GM19463 (cell line): ENCODE results near the gene FASTK.
"Not testable (repeated sequence)": the region's sequence is repeated elsewhere in the genome, so short reads cannot be mapped to it uniquely, and the experiment has no call there.

Experiments
- ATAC-seq: cut with Tn5 transposase; IDR thresholded peaks from one replicate; pipeline ENCODE4 v1.9.1; 2021; ENCODE audit warnings: mild to moderate bottlenecking, moderate library complexity; ENCODE audit not compliant: unreplicated experiment

Gene FASTK

DNA sequence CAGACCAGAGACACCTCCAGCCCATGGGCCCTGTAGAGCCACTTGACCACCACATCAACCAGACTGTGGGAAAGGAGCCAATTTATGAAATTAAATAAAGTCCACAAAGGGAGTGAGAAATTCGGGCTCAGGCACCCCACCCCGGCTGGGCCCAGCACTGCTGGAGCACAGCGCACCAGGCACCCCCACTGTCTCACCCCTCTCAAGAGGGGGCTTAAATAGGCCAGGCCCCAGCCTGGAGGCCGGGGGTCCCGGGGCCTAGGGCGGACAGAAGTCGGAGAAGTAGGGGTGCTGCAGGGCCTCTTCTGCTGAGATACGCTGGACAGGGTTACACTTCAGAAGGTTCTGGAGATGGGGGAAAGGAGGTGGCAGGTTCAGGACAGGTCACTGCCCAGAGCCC, 26.9 kb downstream of the FASTK start:
- no peak for ATAC-seq

DNA sequence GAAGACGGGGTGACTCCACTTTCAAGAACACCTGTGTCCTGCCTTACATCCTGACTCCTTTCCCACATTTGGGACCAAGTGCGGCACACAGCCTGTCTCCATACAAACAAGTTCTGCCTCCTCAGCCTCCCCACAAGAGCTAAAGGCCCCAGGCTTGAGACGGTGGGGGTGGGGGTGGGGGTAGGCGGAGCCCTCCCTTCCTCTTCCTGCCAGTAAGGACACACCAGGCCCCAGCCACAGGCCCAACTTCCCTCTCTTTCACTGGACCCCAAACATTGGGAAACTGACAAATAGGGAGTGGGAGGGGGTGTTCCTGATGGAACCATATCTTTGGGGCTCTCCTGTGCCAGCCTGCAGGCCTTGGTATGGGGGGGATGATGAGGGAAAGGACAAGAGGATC, 27.5 kb downstream of the FASTK start:
- ATAC-seq: no peak

DNA sequence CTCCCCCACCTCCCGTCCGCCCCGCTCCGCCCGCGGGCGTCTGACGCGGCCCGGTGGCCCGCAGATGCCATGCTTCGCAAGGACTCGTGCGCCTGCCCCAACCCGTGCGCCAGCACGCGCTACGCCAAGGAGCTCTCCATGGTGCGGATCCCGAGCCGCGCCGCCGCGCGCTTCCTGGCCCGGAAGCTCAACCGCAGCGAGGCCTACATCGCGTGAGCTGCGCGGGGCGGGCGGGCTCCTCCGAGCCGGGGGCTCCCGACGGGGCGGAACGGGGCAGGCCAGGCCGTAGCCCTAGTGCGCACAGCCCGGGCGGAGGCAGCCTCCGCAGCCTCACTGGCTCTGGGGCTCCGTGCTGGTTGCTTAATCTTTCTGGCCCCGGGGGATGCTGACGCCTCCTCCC, 29.5 kb downstream of the FASTK start:
- no peak for ATAC-seq

DNA sequence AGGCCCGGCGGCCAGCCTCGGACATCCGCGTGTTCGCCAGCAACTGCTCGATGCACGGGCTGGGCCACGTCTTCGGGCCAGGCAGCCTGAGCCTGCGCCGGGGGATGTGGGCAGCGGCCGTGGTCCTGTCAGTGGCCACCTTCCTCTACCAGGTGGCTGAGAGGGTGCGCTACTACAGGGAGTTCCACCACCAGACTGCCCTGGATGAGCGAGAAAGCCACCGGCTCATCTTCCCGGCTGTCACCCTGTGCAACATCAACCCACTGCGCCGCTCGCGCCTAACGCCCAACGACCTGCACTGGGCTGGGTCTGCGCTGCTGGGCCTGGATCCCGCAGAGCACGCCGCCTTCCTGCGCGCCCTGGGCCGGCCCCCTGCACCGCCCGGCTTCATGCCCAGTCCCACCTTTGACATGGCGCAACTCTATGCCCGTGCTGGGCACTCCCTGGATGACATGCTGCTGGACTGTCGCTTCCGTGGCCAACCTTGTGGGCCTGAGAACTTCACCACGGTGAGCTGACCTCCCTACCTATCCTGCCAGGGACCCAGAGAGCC, 31.6 kb downstream of the FASTK start:
- ATAC-seq: no peak

DNA sequence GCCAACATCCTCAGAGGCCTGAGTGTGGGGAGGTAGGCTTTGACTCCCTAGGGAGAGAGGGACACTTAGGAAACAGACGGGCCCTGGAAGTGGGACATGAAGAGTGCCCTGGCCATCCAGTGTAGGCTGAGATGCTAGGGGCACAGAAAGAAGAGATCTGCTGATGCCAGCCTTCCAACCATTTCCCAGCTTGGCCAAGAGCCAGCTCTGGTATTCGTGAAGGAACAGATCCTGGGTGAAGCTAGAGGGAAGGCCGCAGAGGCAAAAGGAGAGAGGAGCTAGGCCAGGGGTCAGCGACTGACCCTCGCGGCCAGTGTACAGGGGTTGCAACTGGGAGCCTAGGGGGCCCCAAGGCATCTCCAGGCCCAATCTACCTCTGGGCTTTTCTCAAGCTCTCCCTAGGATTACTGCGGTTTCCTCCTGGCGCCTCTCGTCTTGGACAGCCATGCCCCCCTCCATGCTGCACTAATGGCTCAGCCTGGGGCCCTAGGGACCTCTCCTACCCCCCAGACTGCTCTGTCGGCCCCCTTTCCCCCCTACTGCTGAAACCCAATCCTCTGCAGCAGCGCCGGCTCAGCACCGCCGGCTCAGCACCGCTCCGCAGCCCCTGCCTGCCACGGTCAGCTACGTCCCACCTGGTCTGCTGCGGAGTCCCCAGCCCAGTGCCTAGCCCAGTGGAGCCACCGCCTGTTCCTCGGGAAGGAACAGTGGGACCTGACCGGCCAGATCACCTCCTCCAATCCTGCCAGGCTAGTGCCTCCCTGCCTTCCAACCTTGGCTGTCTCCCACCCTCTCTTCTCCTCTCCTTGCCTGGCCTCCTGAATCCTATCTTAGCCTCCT, 32.4 kb downstream of the FASTK start, which contains the start of gene ASIC3:
Gene ASIC3, plus strand, starts transcription at position 556 of the 840 bp plus-strand sequence. CDS start 355 bp downstream, outside the sequence.
- no peak for ATAC-seq

DNA sequence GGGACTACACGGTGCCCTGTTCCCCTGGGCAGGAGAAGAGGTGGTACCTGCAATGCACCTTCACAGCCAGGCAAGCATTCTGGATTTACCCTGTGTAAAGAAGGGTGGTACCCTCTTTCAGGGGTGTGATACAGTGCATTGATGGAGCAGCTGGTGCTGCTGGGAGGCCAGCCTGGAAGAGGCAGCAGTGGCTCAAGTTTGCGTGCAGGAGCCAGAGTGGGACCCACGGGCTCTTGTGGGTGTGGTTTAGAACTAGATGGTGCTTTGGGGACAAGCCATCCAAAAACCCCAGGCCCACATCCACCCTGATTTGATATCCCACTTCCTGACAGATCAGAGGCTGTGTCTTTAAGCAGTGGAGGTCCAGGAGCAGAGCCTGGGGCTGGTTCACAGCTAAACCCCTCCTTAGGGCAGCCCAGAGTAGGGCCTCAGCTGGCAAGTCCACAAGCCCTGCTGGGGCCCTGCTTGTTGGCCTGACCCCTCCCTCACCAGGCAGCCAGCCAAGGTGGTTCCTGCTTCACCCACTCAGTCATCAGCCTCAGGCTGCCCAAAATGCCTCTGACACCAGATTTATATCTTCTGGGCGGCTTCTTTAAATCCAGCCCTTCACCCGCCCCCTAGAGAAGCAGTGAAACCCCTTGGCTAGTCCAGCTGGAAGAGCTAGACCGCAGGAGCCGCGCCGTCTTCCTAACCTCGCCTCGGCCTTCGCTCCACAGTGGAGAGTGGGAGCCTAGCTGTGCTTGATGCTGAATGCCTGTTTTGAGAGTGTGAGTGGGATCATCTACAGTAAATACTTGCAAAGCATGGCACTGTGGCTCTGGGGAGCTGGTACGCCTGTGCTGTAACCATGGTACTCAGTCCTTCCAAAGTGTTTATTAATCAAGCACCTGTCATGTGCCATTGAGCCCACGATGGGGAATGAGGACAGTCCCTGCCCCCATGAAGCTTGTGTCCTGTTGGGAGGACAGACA, 33.7 kb downstream of the FASTK start:
- ATAC-seq: no peak

DNA sequence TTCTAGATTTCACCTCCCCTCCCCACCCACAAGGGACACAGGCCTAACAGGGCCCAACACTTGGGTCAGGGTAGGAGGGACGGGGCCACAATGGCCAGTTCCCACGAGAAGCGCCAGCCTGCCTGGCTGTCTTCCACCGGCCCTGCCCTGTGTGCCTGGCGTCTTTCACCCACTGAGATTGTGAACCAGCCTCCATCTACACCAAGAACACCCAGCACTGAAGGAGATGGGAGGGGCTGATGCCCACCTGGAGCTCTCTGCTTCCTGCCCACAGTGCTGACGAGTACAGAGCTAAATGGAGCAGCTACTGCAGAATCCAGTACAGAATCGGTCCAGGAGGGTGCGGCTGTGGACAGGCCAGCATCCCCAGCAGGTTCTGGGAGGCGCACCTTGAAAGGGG, 34.6 kb downstream of the FASTK start:
- no peak for ATAC-seq

DNA sequence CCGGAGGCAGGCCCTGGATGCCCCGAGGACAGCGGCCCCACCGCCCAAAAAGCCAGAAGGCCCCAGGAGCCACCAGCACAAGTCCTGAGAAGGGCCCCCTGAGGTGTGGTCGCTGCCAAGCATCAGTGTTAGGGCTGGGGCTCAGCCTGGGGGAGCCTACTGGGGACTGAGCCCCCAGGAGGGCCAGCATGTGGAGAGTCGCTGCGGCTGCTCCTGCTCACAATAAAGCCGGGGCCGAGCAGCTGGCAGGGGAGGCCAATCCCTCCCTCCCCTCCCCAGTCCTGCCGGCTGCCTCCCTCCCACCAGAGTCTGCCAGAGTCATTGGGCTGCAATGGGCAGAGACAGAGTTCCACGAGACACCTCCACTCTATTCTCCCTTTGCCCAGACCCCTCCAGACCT, 35.3 kb downstream of the FASTK start:
- no peak for ATAC-seq

DNA sequence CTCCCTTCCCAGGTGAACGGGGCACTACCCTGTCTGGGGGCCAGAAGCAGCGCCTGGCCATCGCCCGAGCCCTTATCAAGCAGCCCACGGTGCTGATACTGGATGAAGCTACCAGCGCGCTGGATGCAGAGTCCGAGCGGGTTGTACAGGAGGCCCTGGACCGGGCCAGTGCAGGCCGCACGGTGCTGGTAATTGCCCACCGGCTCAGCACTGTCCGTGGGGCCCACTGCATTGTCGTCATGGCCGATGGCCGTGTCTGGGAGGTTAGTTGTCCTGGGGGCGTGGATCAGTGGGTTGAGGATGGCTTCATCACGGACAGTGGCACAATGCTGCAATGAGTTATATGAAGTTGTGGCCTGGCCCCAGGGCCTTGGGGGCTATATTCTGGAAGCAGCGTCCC, 36.6 kb downstream of the FASTK start:
- ATAC-seq: no peak

DNA sequence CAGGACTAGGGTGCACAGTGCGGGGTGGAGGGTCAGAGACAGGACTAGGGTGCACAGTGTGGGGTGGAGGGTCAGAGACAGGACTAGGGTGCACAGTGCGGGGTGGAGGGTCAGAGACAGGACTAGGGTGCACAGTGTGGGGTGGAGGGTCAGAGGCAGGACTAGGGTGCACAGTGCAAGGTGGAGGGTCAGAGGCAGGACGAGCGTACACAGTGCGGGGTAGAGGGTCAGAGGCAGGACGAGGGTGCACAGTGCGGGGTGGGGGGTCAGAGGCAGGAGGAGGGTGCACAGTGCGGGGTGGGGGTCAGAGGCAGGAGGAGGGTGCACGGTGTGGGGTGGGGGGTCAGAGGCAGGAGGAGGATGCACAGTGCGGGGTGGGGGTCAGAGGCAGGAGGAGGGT, 37.2 kb downstream of the FASTK start:
- not testable (repeated sequence) for ATAC-seq

DNA sequence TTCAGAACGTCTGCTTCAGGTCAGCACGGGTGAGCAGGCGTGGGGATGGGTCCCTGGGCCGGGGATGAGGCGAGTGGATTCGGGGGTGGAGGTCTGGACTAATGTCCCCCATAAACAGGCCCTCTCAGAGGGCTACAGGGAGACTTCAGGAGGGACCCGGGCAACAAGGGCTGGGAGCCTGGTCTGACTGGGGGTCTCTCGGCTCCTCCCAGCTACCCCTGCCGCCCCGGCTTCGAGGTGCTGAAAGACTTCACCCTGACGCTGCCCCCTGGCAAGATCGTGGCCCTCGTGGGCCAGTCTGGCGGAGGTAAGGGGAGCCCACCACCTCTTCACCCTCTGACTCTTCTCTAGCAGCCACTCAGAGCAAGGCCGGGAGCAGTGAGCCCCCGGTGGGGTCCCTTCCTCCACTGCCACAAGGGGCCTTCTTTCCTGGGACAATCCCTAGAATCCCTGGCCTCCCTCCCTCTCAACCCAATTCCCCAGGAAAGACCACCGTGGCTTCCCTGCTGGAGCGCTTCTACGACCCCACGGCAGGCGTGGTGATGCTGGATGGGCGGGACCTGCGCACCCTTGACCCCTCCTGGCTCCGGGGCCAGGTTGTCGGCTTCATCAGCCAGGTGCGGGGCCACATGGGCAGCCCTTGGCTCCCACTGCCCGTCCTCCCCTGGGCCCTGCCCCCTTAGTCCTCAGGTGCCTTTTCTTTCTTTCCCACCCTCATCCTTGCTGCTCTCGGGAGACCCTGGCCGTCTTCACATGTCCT, 39.8 kb downstream of the FASTK start:
- ATAC-seq: no peak

DNA sequence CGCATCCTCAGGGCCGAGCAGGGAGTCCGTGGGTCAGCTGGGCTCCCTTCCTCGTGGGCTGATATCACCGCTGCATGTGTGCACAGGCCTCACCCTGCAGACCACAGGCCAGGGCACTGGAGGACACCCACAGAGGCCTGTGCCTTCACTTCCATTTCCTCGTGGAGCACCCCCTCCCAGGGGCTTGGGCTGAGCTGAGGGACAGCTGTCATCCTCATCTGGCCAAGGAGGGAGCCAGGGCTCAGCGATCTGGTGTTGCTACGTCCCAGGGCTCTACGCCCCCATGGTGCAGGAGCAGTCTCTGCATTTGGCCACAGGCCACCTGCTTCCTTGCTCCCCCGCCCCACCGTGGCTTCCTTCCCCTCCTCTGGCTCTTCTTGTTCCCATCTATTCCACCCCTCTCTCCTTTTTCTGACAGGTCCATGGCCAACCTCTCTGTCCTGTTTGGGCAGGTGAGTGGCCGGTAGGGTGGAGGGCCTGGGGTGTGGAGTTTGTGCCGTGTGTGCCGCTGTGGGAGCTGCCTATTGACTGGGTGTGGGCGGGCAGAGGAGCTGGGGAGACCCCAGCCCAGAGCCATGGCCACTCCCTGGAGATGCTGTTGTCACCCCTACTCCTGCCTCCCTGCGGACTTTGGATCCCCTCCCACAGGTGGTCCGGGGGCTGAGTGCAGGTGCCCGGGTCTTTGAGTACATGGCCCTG, 40.6 kb downstream of the FASTK start:
- ATAC-seq: no peak

DNA sequence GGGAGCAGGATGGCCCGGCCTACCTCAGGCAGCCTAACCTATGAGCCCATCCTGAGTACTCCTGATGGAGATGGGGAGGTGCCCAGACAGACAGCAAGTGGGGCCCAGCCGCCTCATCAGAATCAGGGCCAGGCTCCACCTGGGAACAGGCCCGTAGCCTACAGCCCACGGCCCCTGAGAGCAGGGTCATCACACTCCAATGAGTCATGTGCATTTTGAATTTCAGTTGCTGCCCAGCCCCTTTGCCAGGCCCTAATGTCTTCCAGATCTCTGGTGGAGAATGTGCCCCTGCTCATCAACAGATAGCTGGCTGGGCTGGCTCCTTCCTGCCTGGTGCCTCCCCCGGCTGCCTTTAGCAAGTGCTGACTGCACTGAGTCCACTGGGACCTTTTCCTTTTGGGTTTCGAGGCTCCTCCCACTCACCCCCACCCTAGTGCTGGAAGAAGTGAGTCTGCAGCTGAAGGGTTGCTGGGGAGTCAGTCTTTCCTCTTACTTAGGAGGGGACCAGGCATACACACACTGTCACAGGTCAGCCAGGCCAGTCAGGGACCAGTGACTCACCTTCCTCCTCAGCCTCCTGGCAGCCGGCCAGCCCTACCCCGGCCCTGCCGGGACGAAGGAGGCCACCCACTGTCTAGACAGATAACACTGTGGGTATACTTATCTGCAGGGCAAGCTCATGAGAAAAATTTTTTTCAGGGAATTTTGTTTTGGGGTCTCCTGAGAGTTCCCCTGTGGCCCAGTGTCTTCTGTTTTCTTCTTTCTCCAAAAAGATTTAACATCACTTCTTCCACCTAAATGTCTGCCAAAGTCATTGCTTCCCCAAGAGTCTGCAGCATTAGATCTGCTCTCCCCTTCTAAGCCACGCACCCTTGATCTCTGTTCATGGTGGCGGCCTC, 41.4 kb downstream of the FASTK start:
- peak; percentile 80 for ATAC-seq

DNA sequence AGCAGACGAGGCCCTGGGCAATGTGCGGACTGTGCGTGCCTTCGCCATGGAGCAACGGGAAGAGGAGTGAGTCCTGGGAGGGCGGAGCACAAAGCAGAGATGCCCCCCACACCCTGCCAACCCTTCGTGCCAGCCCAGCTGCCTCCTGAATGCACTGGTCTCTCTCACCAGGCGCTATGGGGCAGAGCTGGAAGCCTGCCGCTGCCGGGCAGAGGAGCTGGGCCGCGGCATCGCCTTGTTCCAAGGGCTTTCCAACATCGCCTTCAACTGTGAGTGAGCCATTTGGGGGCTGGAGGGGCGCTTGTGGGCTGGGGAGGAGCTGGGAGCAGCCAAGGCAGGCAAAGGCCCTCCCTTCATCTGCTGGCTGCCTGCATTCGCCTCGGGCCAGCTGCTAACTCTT, 44.7 kb downstream of the FASTK start:
- ATAC-seq: no peak

DNA sequence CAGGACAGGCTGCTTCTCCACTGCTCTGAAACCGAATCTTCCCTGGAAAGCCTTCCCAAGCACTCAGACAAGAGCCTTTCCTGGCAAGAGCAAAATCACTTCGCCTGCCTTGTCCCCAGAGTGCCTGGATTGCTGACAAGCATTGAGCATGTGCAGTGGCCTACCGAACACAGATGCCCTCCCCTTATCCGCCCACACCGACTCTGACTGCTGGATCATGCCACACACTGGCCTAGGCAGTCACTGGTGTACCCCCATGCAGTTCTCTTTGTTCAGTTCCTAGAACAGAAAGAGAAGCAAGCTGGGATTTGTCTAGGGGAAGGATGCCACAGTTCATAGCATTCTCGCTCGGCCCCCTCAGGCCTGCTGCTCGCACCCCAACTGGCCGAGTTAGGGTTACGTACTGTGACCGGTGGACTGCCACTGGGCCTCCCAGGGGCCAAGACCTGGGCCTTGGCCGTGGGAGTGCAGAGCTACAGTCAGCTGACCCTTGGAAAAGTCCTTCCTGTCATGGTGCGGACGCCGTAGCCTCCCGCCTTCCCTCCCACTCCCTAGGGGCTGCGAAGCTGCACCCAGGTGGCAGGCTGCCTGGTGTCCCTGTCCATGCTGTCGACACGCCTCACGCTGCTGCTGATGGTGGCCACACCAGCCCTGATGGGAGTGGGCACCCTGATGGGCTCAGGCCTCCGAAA, 45.4 kb downstream of the FASTK start:
- no peak for ATAC-seq

DNA sequence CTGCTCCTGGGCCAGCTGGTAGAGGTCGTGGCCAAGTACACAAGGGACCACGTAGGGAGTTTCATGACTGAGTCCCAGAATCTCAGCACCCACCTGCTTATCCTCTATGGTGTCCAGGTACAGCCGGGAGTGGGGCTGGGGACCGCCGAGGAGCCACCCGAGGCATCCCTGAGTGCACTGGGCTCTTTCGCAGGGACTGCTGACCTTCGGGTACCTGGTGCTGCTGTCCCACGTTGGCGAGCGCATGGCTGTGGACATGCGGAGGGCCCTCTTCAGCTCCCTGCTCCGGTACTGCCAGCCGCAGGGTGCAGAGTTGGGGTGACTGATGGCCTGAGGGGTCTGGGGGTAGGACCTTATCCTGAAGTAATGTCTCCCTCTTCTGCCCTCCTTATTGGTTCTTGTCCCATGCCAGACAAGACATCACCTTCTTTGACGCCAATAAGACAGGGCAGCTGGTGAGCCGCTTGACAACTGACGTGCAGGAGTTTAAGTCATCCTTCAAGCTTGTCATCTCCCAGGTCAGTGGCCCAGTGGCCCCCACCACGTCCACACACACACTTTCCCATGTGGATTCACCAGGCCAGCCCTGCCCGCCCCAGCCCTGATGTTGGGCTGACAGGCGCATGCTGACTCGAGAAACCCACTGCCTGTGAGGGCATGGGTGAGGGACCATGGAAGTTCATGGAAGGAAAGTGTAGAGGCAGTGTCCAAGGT, 46.1 kb downstream of the FASTK start:
- no peak for ATAC-seq

DNA sequence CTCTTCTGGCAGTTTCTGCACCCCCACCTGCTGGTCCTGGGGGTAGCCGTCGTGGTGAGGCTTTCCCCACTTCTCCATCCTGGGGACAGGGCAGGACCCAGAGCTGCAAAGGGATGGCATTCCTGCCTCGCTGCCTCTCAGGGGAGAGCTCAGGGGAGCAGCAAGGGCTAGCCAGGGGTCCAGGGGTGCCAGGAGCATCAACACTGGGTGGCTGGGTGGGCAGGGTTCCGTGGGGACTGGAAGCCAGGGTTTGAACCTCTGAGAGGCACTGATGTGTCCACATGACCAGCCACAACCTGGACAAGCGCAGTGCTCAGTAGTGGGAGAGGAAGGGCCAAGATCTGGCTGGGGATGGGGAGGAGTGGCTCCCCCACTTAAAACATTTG, 46.8 kb downstream of the FASTK start:
- no peak for ATAC-seq
